Measurements from ENCODE around the gene SRL.
"Not testable (repeated sequence)": the region's sequence is repeated elsewhere in the genome, so short reads cannot be mapped to it uniquely, and the experiment has no call there.

The SRL gene

GRCh38 chr16:4220358-4220757 is 21.5 kb downstream of the SRL start:
- no peak for DNase-seq

- peak; percentile 85 for DNase-seq
Observed at GRCh38 chr16:4218202-4218601, 23.7 kb downstream of the SRL start.

- DNase-seq = peak; percentile 35
Observed at GRCh38 chr16:4217204-4218131, 24.4 kb downstream of the SRL start.

GRCh38 chr16:4216596-4216995 is 25.3 kb downstream of the SRL start:
- DNase-seq = no peak

- no peak for DNase-seq
Observed at GRCh38 chr16:4215106-4215505, 26.8 kb downstream of the SRL start.

- DNase-seq = no peak
Observed at GRCh38 chr16:4214215-4214621, 27.7 kb downstream of the SRL start.

- no peak for DNase-seq
Observed at GRCh38 chr16:4213737-4214136, 28.1 kb downstream of the SRL start.

- DNase-seq = no peak
Observed at GRCh38 chr16:4212934-4213296, 29.0 kb downstream of the SRL start.

- no peak for DNase-seq
Observed at GRCh38 chr16:4212211-4212933, 29.5 kb downstream of the SRL start.

- DNase-seq = not testable (repeated sequence)
Observed at GRCh38 chr16:4211445-4212210, 30.3 kb downstream of the SRL start.

GRCh38 chr16:4209666-4210065 is 32.2 kb downstream of the SRL start:
- no peak for DNase-seq

- no peak for DNase-seq
Observed at GRCh38 chr16:4208341-4208751, 33.5 kb downstream of the SRL start.

- no peak for DNase-seq
Observed at GRCh38 chr16:4207683-4208340, 34.1 kb downstream of the SRL start.

- DNase-seq = no peak
Observed at GRCh38 chr16:4207229-4207628, 34.7 kb downstream of the SRL start.

GRCh38 chr16:4206680-4207079 is 35.2 kb downstream of the SRL start:
- no peak for DNase-seq

- DNase-seq = no peak
Observed at GRCh38 chr16:4205971-4206370, 35.9 kb downstream of the SRL start.

- DNase-seq = no peak
Observed at GRCh38 chr16:4204521-4204920, 37.4 kb downstream of the SRL start.

- DNase-seq = no peak
Observed at GRCh38 chr16:4203748-4204147, 38.1 kb downstream of the SRL start.

GRCh38 chr16:4202615-4203345 is 39.1 kb downstream of the SRL start:
- DNase-seq = no peak

GRCh38 chr16:4200781-4201137 is 41.1 kb downstream of the SRL start:
- no peak for DNase-seq

- peak; percentile 50 for DNase-seq
Observed at GRCh38 chr16:4200000-4200780, 41.7 kb downstream of the SRL start.
